Measurements from ENCODE around the gene NAALADL2.

Gene NAALADL2

GRCh38 chr3:175655351-175655750, 796.2 kb downstream of the NAALADL2 start:
- no peak overlapping the region for H3K4me3 ChIP-seq (IDR thresholded peaks at IDR 0.05; ENCODE audit: insufficient read depth, low read depth, low read length)
- H3K27me3 ChIP-seq (ENCODE audit: insufficient read depth, low read depth), result no peaks in the 10 kb centered on the region
- H3K36me3 ChIP-seq (ENCODE audit: insufficient read depth), result no peaks in the 10 kb centered on the region
- H3K4me1 ChIP-seq (ENCODE audit: low read depth, poor library complexity, severe bottlenecking), result no peaks in the 10 kb centered on the region
- no peaks in the 10 kb centered on the region for H4K20me1 ChIP-seq (ENCODE audit: insufficient read depth)
- no peaks in the 10 kb centered on the region for H3K79me2 ChIP-seq (ENCODE audit: insufficient read depth, low read depth)
- H3K27ac ChIP-seq, result no peak overlapping the region
- no peak overlapping the region for H3K9ac ChIP-seq
- TF ChIP-seq, protein P1, sequence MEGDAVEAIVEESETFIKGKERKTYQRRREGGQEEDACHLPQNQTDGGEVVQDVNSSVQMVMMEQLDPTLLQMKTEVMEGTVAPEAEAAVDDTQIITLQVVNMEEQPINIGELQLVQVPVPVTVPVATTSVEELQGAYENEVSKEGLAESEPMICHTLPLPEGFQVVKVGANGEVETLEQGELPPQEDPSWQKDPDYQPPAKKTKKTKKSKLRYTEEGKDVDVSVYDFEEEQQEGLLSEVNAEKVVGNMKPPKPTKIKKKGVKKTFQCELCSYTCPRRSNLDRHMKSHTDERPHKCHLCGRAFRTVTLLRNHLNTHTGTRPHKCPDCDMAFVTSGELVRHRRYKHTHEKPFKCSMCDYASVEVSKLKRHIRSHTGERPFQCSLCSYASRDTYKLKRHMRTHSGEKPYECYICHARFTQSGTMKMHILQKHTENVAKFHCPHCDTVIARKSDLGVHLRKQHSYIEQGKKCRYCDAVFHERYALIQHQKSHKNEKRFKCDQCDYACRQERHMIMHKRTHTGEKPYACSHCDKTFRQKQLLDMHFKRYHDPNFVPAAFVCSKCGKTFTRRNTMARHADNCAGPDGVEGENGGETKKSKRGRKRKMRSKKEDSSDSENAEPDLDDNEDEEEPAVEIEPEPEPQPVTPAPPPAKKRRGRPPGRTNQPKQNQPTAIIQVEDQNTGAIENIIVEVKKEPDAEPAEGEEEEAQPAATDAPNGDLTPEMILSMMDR (conservative IDR thresholded peaks at IDR 0.05; ENCODE audit: low read depth, low read length), result no peak
- no peak overlapping the region for H2AFZ ChIP-seq (ENCODE audit: low read depth)
- H3K4me2 ChIP-seq, result no peak overlapping the region

GRCh38 chr3:175656461-175656860, 797.3 kb downstream of the NAALADL2 start:
- H3K27me3 ChIP-seq (ENCODE audit: insufficient read depth, low read depth), result no peaks in the 10 kb centered on the region
- no peak overlapping the region for H3K9ac ChIP-seq
- H3K27ac ChIP-seq, result no peak overlapping the region
- no peaks in the 10 kb centered on the region for H3K4me1 ChIP-seq (ENCODE audit: low read depth, poor library complexity, severe bottlenecking)
- H3K4me3 ChIP-seq (IDR thresholded peaks at IDR 0.05; ENCODE audit: insufficient read depth, low read depth, low read length), result no peak overlapping the region
- no peak overlapping the region for H2AFZ ChIP-seq (ENCODE audit: low read depth)
- H3K4me2 ChIP-seq, result no peak overlapping the region
- no peaks in the 10 kb centered on the region for H3K79me2 ChIP-seq (ENCODE audit: insufficient read depth, low read depth)
- TF ChIP-seq, protein P1 (conservative IDR thresholded peaks at IDR 0.05; ENCODE audit: low read depth, low read length), result no peak
- no peaks in the 10 kb centered on the region for H4K20me1 ChIP-seq (ENCODE audit: insufficient read depth)
- no peaks in the 10 kb centered on the region for H3K36me3 ChIP-seq (ENCODE audit: insufficient read depth)

DNA sequence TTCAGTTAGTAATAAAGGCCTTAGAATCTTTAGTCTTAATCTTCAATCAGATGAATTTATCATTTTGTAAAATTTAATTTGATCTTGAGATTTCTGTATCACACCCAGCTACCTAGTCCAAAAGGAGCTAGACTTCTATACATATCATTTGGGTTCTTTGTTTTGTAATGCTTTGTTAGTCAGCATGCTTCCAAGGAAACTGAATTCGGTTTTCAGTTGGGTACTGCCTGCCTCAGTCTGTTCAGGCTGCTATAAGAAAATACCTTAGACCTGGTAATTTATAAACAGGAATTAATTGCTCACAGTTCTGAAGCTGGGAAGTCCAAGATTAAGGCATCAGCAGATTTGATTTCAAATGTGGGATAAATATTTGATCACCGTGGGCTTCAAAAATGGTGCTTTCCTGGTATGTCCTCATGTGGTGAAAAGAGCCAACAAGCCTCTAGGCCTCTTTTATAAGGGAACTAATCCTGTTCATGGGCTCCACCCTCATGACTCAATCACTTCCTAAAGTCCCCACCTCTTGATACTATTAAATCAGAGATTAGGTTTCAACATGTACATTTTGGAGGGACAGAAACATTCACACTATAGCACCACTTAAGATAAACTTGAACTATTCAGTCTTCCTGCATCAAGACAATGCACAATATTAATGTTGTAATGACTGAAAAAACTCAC, 800.7 kb downstream of the NAALADL2 start:
- Histone ChIP-seq H4K20me1 (ENCODE audit: insufficient read depth) (no peaks in the 10 kb centered on the region), H3K4me2 (no peak overlapping the region), H3K4me1 (ENCODE audit: low read depth, poor library complexity, severe bottlenecking) (no peaks in the 10 kb centered on the region), H3K36me3 (ENCODE audit: insufficient read depth) (no peaks in the 10 kb centered on the region), H3K27me3 (ENCODE audit: insufficient read depth, low read depth) (no peaks in the 10 kb centered on the region), H2AFZ (ENCODE audit: low read depth) (no peak overlapping the region), H3K79me2 (ENCODE audit: insufficient read depth, low read depth) (no peaks in the 10 kb centered on the region), H3K27ac (no peak overlapping the region), H3K9ac (no peak overlapping the region), H3K4me3 (IDR thresholded peaks at IDR 0.05; ENCODE audit: insufficient read depth, low read depth, low read length) (no peak overlapping the region)
- TF ChIP-seq, protein P1 (conservative IDR thresholded peaks at IDR 0.05; ENCODE audit: low read depth, low read length), result no peak

DNA sequence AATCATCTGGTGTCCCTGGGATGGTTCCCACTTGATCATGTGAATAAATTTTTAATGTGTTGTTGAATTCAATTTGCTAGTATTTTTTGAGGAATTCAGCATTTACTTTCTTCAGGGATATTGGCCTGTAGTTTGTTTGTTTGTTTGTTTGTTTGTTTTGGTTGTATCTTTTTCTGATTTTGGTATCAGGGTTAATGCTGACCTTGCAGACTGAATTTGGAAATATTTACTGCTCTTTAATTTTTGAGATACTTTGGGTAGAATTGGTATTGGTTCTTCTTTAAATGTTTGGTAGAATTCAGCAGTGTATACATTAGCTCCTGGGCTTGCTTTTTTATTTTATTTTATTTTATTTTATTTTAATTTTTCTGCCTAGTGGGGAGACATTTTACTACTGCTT, 803.7 kb downstream of the NAALADL2 start:
- no peaks in the 10 kb centered on the region for H3K27me3 ChIP-seq (ENCODE audit: insufficient read depth, low read depth)
- H2AFZ ChIP-seq (ENCODE audit: low read depth), result no peak overlapping the region
- no peaks in the 10 kb centered on the region for H3K79me2 ChIP-seq (ENCODE audit: insufficient read depth, low read depth)
- H3K4me2 ChIP-seq, result no peak overlapping the region
- no peak overlapping the region for H3K27ac ChIP-seq
- H3K9ac ChIP-seq, result no peak overlapping the region
- TF ChIP-seq, protein P1 (conservative IDR thresholded peaks at IDR 0.05; ENCODE audit: low read depth, low read length), result no peak
- no peaks in the 10 kb centered on the region for H4K20me1 ChIP-seq (ENCODE audit: insufficient read depth)
- no peaks in the 10 kb centered on the region for H3K4me1 ChIP-seq (ENCODE audit: low read depth, poor library complexity, severe bottlenecking)
- H3K36me3 ChIP-seq (ENCODE audit: insufficient read depth), result no peaks in the 10 kb centered on the region
- no peak overlapping the region for H3K4me3 ChIP-seq (IDR thresholded peaks at IDR 0.05; ENCODE audit: insufficient read depth, low read depth, low read length)
